CD4-positive, alpha-beta T cell treated with Interleukin-2 at 100 ng/mL for 4 hours (primary cell): ENCODE results near the gene BTBD7.
"Not testable (repeated sequence)": the region's sequence is repeated elsewhere in the genome, so short reads cannot be mapped to it uniquely, and the experiment has no call there.

Experiments
- DNase-seq: peaks from one replicate; pipeline ENCODE4 v3.0.0-alpha.2; 2020; ENCODE audit warnings: low spot score

BTBD7 gene

DNA sequence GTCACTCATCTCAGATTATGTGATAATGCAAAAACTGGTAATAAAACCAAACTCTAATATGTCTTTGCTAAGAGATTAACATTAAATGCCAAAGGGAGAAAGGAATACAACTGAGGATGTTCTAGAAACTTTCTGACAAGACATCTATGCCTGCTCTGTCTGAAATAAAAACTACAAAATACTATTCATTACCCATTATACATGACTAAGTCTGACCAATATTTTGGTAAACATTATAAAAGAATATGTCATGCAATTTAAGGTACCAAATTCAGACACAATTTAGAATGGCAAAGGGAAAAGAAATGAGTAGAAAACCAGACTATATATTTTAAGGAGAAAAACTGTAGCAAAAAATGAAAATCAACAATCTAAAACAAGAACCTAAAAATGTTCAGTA lies 86.3 kb downstream of the BTBD7 start:
- no peak for DNase-seq

DNA sequence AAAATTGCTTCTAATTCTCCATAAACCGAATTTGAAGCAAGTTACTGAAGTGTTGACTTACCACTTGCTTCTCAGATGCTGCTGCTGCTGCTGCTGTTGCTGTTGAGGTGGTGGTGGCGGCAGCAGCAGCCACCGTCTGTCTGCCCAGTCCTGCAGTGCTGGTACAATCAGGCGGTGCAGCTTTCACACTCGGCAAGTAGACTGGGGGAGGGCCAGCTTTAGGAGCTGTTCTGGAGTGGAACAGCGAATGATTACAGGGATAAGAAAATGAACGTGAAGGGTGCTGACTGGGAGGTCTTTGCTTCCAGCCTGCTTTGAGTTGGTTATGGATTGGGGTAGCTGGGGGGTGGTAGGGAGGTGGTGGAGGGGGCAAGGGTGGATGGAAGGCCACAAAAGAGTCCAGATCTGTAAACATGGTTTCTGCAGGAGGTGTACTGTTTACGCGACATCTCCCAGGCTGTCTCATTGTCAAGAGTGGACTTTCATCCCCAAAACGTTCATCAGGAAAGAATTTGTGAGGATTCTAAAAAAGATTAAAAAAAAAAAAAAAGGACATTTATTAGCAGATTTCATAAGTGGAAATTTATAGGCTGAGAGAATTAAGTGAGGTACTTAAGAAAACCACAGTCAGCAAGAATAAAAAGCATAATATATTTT lies 86.9 kb downstream of the BTBD7 start:
- DNase-seq: no peak

- no peak for DNase-seq
These were observed 92.2 kb downstream of the BTBD7 start for GRCh38 chr14:93240678-93241000.

DNA sequence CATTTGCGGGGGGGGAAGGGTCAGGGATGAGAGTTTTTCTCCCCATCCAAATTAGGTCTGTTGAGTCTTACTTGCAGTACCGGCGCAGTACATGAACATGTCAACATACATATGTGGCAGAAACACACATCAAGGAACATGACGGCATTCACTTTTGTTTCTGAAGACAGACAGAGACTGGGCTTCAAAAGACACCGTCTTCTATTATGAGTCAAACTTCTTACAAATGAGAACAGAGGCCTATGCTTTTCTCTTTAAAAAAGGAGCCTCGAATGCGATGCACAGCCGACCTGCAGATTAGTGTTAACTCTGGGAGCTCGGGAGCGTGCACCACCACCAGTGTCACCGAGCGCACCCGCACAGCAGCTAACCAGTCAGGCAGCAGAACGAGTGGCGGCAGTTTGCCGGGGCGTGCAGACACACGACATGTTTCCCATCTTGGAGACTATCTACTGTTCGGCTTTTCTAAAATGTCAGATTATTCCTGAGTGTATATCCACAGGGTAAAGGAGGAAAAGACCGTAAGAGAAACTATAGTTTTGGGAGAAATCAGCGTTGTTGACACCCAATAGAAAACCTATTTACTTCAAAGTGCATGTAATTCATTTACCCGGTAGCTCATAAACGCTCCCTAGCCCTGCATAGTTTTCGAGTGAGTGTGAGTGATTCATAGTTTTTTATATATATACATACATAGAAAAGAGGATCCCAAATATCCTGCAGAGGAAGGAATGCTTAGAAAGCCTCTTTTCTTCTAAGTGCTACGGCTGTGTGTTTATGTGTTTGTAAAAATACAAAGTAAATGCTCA lies 92.8 kb downstream of the BTBD7 start:
- DNase-seq: no peak

DNA sequence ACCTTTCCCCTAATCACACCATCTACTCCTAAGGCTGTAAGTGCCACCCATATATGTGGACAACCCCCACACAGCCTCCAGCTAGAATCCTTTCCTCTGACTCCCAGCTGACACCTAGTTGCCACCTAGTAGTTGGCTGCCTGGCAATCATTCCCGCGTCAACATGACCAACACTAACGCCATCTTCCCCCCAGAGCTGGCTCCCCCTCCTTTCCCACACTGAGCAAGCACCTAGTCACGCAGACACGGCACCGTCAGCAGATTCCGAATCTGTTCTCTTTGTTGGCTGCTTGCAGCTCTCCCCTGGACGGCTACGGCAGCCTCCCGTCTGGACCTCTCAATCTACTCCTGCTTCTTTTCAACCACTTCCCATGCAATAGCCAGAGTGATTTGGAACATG lies 98.0 kb downstream of the BTBD7 start:
- no peak for DNase-seq

DNA sequence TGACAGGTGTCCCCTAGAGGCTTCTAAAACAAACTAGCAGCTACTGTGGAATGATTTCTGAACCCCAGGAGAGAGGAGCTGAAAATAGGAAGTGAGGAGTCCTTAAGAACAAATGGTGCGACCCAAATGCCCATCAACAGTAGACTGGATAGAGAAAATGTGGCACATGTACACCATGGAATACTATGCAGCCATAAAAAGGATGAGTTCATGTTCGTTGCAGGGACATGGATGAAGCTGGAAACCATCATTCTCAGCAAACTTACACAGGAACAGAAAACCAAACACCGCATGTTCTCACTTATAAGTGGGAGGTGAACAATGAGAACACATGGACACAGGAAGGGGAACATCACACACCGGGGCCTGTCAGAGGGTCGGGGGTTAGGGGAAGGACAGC lies 99.8 kb downstream of the BTBD7 start:
- not testable (repeated sequence) for DNase-seq

GRCh38 chr14:93232159-93232558 lies 100.7 kb downstream of the BTBD7 start:
- no peak for DNase-seq

- DNase-seq: no peak
These were observed 101.5 kb downstream of the BTBD7 start for GRCh38 chr14:93231129-93231979.

- DNase-seq: no peak
These were observed 102.3 kb downstream of the BTBD7 start for GRCh38 chr14:93230539-93230938.

DNA sequence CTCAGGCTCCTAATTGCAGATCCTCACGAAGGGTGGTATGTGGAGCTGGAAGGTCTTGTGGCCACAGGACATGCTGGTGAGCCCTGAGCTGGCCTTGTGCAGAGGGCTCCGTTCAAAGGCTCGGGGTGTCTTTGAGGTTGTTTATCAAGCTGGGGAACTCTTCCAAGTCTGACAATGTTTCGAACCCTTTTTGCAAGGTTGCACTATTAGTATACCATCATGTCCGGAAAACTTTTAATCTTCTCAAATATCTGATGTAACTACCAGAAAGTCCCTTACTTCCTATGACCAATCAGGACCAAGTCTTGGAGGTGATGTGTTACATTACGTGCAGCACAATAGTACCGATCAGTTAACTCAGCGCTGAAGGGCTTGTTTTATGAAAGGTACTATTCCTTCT lies 104.3 kb downstream of the BTBD7 start:
- DNase-seq: no peak

- no peak for DNase-seq
These were observed 109.3 kb downstream of the BTBD7 start for GRCh38 chr14:93223565-93223964.

- no peak for DNase-seq
These were observed 112.3 kb downstream of the BTBD7 start for GRCh38 chr14:93220509-93220908.

DNA sequence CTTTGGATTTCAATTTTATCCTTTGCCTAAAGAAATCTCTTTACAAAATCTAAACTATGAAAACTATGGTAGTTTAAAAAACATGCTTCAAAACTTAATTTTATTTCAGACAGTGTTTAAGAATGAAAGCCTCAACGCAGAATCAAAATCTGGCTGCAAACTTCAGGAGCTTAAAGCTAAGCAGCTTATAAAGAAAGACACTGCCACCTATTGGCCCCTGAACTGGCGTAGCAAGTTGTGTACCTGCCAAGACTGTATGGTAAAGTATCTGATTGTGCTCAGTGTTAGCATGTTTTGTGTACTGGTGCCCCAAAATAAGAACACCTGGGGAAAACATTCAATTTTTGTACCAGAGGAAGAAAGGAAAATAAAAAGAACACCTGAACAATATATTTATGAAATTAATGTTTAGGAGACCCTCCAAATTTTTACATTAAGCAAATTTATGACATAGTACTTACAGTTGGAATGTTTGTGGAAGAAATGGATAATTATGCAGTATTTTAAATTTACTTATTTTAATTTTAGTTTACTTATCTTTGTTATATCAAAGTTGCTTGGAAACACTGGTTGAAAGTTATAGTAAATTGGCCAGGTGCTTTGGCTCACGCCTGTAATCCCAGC lies 113.6 kb downstream of the BTBD7 start:
- DNase-seq: peak; percentile 61

GRCh38 chr14:93214598-93214997 lies 118.2 kb downstream of the BTBD7 start:
- DNase-seq: no peak

- DNase-seq: no peak
These were observed 120.4 kb downstream of the BTBD7 start for GRCh38 chr14:93212432-93212831.

- peak; percentile 10 for DNase-seq
These were observed 125.1 kb downstream of the BTBD7 start for GRCh38 chr14:93207468-93208308.

DNA sequence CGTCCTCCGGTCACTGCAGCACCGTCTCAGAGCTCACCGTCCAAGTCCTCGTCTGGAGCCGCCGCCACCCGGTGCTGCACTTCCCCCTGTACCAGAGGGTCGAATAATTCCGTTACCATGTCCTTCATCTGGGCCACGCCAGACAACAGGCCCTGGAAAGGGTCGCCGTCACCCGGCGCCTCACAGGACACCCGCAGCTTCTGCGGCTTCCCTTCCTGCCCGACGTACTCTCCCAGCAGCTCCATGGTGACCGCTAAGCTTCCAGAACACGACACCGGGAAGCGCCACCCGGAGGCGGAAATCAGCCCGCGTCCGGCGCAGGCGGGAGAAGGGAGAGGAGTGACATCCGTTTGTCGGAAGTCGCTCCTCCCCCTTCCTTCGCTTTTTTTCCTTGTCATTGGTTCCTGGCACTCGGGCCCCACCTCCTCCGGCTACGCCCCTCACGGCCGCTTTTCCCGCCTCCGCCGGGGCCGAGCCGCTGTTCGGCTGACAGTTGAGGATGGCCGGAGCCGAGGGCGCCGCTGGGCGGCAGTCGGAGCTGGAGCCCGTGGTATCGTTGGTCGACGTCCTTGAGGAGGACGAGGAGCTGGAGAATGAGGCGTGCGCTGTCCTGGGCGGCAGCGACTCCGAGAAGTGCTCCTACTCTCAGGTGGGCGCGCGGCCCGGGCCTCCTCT lies 125.9 kb downstream of the BTBD7 start, which contains the start of the genes GON7 and UBR7:
GON7 (minus strand) TSS at position 273 of the 675 bp plus-strand sequence; CDS start at position 245, 28 bp downstream.
UBR7 (plus strand) TSS at position 464 of the 675 bp plus-strand sequence; CDS start at position 500, 36 bp downstream.
- peak; percentile 86 for DNase-seq

- DNase-seq: no peak
These were observed 131.6 kb downstream of the BTBD7 start for GRCh38 chr14:93201155-93201704.

DNA sequence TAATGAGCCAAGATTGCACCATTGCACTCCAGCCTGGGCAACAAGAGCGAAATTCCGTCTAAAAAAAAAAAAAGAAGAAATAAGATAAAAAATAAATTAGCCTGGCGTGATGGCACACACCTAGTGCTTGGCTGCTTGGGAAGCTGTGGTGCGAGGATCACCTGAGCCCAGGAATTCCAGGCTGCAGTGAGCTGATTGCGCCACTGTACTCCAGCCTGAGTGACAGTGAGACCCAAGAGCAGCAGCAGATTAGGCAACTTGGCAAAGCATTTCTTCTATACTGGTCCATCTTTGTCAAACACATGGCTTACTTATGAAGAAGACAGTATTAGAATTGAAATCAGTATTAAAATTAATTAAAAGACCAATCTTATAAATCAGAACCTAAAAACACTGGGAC lies 132.3 kb downstream of the BTBD7 start:
- DNase-seq: no peak

DNA sequence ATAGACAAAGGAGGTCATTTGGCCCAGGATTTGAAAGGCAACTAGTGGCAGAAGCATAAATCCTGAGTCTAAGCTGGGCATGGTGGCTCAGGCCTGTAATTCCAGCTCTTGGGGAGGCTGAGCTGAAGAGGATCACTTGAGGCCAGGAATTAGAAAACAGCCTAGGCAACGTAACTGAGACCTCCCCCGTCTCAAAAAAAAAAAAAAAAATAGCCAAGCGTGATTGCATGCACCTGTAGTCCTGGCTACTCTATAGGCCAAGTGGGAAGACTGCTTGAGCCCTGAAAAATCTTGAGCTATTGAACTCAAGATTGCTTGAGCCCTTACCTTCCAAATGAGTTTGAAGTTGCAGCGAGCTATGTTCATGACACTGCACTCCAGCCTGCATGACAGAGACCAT lies 133.8 kb downstream of the BTBD7 start:
- DNase-seq: no peak
